Stimulated activated effector memory CD8-positive, alpha-beta T cell treated with anti-CD3 and anti-CD28 coated beads, Interleukin-12 subunit alpha, Interleukin-12 subunit beta, amount 100 ng/mL, for 72 hours (primary cell): ENCODE results near the gene CKAP5.
"Not testable (repeated sequence)": the region's sequence is repeated elsewhere in the genome, so short reads cannot be mapped to it uniquely, and the experiment has no call there.

Experiments used
- ATAC-seq: fragments of 150-1000 bp; cut with Tn5 transposase; 2 replicates; pipeline ENCODE4 v1.10.0; 2021
- DNase-seq, 2 donors: peaks; one replicate each; pipeline ENCODE4 v3.0.0; 2021 to 2022; ENCODE audit warnings: low spot score in 2 of 2
- H3K27ac Mint-ChIP-seq: one replicate; pipeline ENCODE4 v1.8.0; 2022; ENCODE audit warnings: mild to moderate bottlenecking, mixed read lengths
- H3K36me3 Mint-ChIP-seq: one replicate; pipeline ENCODE4 v1.8.0; 2022; ENCODE audit warnings: mild to moderate bottlenecking, mixed read lengths
- H3K4me1 Mint-ChIP-seq: one replicate; pipeline ENCODE4 v1.8.0; 2022; ENCODE audit warnings: mixed read lengths
- H3K4me3 Mint-ChIP-seq: one replicate; pipeline ENCODE4 v1.8.0; 2022; ENCODE audit warnings: mild to moderate bottlenecking, mixed read lengths
- H3K9me3 Mint-ChIP-seq: one replicate; pipeline ENCODE4 v1.8.0; 2022; ENCODE audit warnings: mixed read lengths

CKAP5 gene

GRCh38 chr11:46729110-46730027 is 116.7 kb downstream of the CKAP5 start:
- Mint-ChIP-seq H3K4me3 (no peak overlapping the region), H3K9me3 (no peaks in the 10 kb centered on the region), H3K27ac (no peak overlapping the region), H3K36me3 (no peaks in the 10 kb centered on the region), H3K4me1 (no peaks in the 10 kb centered on the region)
- DNase-seq (no peak), ATAC-seq (no peak)

GRCh38 chr11:46728659-46729040 is 117.4 kb downstream of the CKAP5 start:
- Mint-ChIP-seq H3K4me3 (no peak overlapping the region), H3K36me3 (no peaks in the 10 kb centered on the region), H3K9me3 (no peaks in the 10 kb centered on the region), H3K4me1 (no peaks in the 10 kb centered on the region), H3K27ac (no peak overlapping the region)
- ATAC-seq (no peak), DNase-seq (no peak)

DNA sequence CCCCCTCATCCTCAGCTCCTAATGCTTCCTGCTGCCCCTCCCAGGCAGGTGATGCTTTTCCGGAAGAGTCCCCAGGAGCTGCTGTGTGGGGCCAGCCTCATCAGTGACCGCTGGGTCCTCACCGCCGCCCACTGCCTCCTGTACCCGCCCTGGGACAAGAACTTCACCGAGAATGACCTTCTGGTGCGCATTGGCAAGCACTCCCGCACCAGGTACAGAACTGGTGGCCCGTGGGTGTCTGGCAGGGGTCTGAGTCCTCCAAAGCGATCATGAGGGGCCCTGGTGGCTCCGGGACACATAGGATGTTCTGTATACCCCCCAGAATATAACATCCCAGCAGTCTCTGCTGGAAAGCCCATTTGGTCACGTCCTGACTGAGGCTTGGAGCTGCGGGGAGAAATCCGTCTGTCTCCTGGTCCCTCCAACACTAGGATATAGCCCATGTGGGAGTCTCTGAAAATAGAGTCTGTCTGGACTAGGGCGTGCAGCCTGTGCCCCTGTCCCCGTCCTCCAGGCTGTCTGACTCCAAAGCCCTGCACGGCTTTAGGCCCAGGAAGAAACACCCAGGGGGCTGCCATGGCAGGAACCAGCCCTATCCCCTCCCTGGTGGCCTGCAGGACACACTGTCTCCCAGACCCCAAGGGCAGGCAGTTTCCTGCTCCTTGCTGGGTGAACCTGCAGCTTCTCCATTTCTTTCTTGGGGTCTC is 118.0 kb downstream of the CKAP5 start:
- no peak for DNase-seq
- no peak for ATAC-seq
- Mint-ChIP-seq H3K36me3 (no peaks in the 10 kb centered on the region), H3K27ac (no peak overlapping the region), H3K4me1 (no peaks in the 10 kb centered on the region), H3K9me3 (no peaks in the 10 kb centered on the region), H3K4me3 (no peak overlapping the region)

GRCh38 chr11:46726206-46726862 is 119.7 kb downstream of the CKAP5 start:
- Mint-ChIP-seq H3K4me3 (no peak overlapping the region), H3K36me3 (no peaks in the 10 kb centered on the region), H3K27ac (no peak overlapping the region), H3K4me1 (no peaks in the 10 kb centered on the region), H3K9me3 (no peaks in the 10 kb centered on the region)
- DNase-seq (no peak), ATAC-seq (no peak)

DNA sequence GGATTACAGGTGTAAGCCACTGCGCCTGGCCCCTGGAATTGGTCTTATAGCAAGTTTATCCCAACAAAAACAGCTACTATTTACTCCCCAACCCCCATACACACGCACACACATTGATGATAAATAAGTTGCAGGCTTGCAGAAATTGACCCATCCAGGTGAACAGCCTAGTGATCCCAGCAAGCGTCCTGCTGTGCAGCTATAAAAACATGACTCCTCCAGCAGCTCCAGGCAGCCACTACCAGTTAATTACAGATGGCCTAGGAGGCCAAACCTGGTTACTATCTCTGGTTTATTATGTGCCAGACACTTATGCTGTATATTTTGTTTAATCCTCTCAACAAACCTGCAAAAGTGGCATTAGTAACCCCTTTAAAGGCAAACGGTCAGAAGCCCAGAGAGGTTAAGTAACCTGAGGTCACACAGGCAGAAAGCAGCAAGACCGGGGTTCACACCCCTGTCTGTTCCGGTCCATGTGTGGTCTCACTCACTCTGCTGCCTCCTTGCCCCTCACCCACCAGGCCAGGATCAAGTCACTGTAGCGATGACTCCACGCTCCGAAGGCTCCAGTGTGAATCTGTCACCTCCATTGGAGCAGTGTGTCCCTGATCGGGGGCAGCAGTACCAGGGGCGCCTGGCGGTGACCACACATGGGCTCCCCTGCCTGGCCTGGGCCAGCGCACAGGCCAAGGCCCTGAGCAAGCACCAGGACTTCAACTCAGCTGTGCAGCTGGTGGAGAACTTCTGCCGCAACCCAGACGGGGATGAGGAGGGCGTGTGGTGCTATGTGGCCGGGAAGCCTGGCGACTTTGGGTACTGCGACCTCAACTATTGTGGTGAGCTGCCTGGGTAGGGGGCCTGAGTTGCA is 120.5 kb downstream of the CKAP5 start:
- H3K27ac Mint-ChIP-seq, result no peak overlapping the region
- ATAC-seq (peak; percentile 27), DNase-seq (no peak)
- no peaks in the 10 kb centered on the region for H3K36me3 Mint-ChIP-seq
- H3K4me1 Mint-ChIP-seq, result no peaks in the 10 kb centered on the region
- H3K4me3 Mint-ChIP-seq, result no peak overlapping the region
- H3K9me3 Mint-ChIP-seq, result no peaks in the 10 kb centered on the region

- Mint-ChIP-seq H3K4me3 (no peak overlapping the region), H3K9me3 (no peaks in the 10 kb centered on the region), H3K27ac (no peak overlapping the region), H3K36me3 (no peaks in the 10 kb centered on the region), H3K4me1 (no peaks in the 10 kb centered on the region)
- DNase-seq (no peak), ATAC-seq (no peak)
These were observed 122.0 kb downstream of the CKAP5 start for GRCh38 chr11:46724088-46724487.

- Mint-ChIP-seq H3K4me3 (no peak overlapping the region), H3K27ac (no peak overlapping the region), H3K36me3 (no peaks in the 10 kb centered on the region), H3K9me3 (no peaks in the 10 kb centered on the region), H3K4me1 (no peaks in the 10 kb centered on the region)
- ATAC-seq, result no peak
- no peak for DNase-seq
These were observed 122.8 kb downstream of the CKAP5 start for GRCh38 chr11:46723359-46723680.

- H3K4me3 Mint-ChIP-seq, result no peak overlapping the region
- H3K4me1 Mint-ChIP-seq, result no peaks in the 10 kb centered on the region
- H3K27ac Mint-ChIP-seq, result no peak overlapping the region
- DNase-seq (no peak), ATAC-seq (no peak)
- no peaks in the 10 kb centered on the region for H3K9me3 Mint-ChIP-seq
- no peaks in the 10 kb centered on the region for H3K36me3 Mint-ChIP-seq
These were observed 123.3 kb downstream of the CKAP5 start for GRCh38 chr11:46722566-46723358.

GRCh38 chr11:46721286-46721685 is 124.8 kb downstream of the CKAP5 start:
- Mint-ChIP-seq H3K9me3 (no peaks in the 10 kb centered on the region), H3K36me3 (no peaks in the 10 kb centered on the region), H3K27ac (no peak overlapping the region), H3K4me3 (no peak overlapping the region), H3K4me1 (no peaks in the 10 kb centered on the region)
- DNase-seq, result no peak
- no peak for ATAC-seq

- ATAC-seq, result peak; percentile 11
- Mint-ChIP-seq H3K9me3 (no peaks in the 10 kb centered on the region), H3K4me3 (no peak overlapping the region), H3K36me3 (no peaks in the 10 kb centered on the region), H3K4me1 (no peaks in the 10 kb centered on the region), H3K27ac (no peak overlapping the region)
- no peak for DNase-seq
These were observed 126.4 kb downstream of the CKAP5 start for GRCh38 chr11:46719543-46720218.

GRCh38 chr11:46719048-46719542 is 127.0 kb downstream of the CKAP5 start, which contains the start of gene F2:
F2 (plus strand) TSS chr11:46719213; CDS start chr11:46719236, 23 bp downstream.
- no peaks in the 10 kb centered on the region for H3K36me3 Mint-ChIP-seq
- no peaks in the 10 kb centered on the region for H3K4me1 Mint-ChIP-seq
- no peaks in the 10 kb centered on the region for H3K9me3 Mint-ChIP-seq
- H3K4me3 Mint-ChIP-seq, result no peak within 1 kb of the TSS
- H3K27ac Mint-ChIP-seq, result peak within 1 kb of the TSS; percentile 48
- peak; percentile 37 for ATAC-seq
- no peak for DNase-seq

DNA sequence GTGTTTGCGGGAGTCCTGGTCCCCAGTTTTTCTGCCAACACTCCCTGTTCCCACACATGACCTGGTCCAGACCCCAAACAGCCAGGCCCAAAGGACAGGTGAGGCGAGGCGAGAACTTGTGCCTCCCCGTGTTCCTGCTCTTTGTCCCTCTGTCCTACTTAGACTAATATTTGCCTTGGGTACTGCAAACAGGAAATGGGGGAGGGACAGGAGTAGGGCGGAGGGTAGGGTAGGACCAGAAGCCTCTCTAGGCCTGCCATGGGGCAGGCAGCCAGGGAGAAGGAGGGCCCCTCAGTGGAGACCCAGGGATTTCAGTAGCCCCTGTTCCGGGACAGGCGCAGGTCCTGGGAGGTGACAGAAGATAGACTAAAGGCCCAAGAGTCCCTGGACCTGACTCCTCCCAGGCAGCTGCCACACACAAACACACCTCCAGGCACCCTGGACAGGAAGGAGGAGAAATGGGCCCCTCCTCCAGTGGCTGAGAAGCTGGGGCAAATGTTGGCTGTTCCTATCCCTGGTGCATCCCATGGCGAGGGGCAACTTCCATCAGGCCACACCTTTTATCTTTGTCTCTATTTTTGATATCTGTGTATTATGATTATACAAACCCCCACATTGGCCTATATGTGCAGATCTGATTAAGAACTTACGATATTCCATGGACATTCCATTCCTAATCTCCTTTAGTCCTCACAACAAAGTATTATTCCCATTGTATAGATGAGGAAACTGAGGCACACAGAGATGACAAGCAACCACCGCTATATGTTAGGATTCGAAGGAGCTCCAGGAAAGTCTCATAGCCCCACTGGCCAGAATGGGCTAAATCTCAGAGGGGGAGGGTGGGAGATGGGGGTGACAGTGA is 127.7 kb downstream of the CKAP5 start:
- ATAC-seq, result peak; percentile 19

DNA sequence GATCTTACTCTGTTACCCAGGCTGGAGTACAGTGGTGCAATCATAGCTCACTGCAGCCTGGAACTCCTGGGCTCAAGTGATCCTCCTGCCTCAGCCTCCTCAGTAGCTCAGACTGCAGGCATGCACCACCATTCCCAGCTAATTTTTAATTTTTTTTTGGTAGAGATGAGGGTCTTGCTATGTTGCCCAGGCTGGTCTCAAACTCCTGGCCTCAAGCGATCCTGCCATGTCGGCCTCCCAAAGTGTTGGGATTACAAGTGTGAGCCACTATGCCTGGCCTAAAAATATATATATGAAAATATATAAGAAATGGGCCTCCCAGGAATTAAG is 128.3 kb downstream of the CKAP5 start:
- DNase-seq, H3K4me3 Mint-ChIP-seq, ATAC-seq, H3K9me3 Mint-ChIP-seq, H3K4me1 Mint-ChIP-seq, H3K36me3 Mint-ChIP-seq: not testable (repeated sequence)
- H3K27ac Mint-ChIP-seq, result peak overlapping the region; percentile 48

More for the DNA sequence above, 127.7 kb downstream of the CKAP5 start:
- Mint-ChIP-seq H3K4me3 (no peak overlapping the region), H3K27ac (peak overlapping the region; percentile 48), H3K4me1 (no peaks in the 10 kb centered on the region), H3K36me3 (no peaks in the 10 kb centered on the region), H3K9me3 (no peaks in the 10 kb centered on the region)
- no peak for DNase-seq
